A549 (cell line): ENCODE measurements around the gene CARD11. TPM values are rescaled to one million over a fixed set of nuclear protein-coding genes. Genes with fewer than 3 reads are reported as not detected.

Experiments
- ATAC-seq, 2 experiments: fragments of 200-7000 bp in 1 of 2; fragments of >200 bp in 1 of 2; cut with Nextera tagmentation in 1 of 2; cut with Tn5 transposase in 1 of 2; 3 replicates each; pipeline versions ENCODE4 v1.8.0 to v1.9.1; 2018 to 2020; ENCODE audit warnings: mild to moderate bottlenecking in 1 of 2, moderate library complexity in 1 of 2
- CTCF ChIA-PET: fragments of 300-600 bp; sonication (Branson Sonifier 250); formaldehyde crosslinking; extraction: SDS; loops from one replicate; lab custom pipeline; 2021; ENCODE audit warnings: antibody characterized with exemption, inconsistent platforms; lab: Yijun Ruan, JAX
- POLR2A ChIA-PET: fragments of 350-600 bp; formaldehyde crosslinking; extraction: SDS; loops from one replicate; lab custom pipeline; 2021; ENCODE audit warnings: antibody characterized with exemption, inconsistent platforms; lab: Yijun Ruan, JAX
- DNase-seq, 2 experiments: peaks; one replicate each; pipeline versions ENCODE4 v3.0.0 to v3.0.0-alpha.2; 2011 to 2016; ENCODE audit warnings: low read depth in 1 of 2, low spot score in 1 of 2
- FAIRE-seq: peaks from 2 replicates; lab custom pipeline; 2011; peaks lifted over from hg19 to GRCh38; lab: Jason Lieb, UNC
- H3K27ac ChIP-seq, 2 experiments: fragments of >200 bp; sonication (Bioruptor Twin); formaldehyde crosslinking; 3 replicates each; pipeline ENCODE4 v1.5.1; 2016 to 2017
- H3K4me1 ChIP-seq: fragments of >200 bp; sonication (Bioruptor Twin); formaldehyde crosslinking; 3 replicates; pipeline ENCODE4 v1.6.1; 2016
- H3K4me2 ChIP-seq: fragments of >200 bp; sonication (Bioruptor Twin); formaldehyde crosslinking; 3 replicates; pipeline ENCODE4 v1.6.1; 2016
- H3K4me3 ChIP-seq: fragments of >200 bp; sonication (Bioruptor Twin); formaldehyde crosslinking; 3 replicates; pipeline ENCODE4 v1.5.1; 2016
- H3K9me3 ChIP-seq: fragments of >200 bp; sonication (Bioruptor Twin); formaldehyde crosslinking; 3 replicates; pipeline ENCODE4 v1.6.1; 2016
- BHLHE40 ChIP-seq: IDR thresholded peaks from 2 replicates; pipeline ENCODE4 v1.6.1; 2012; ENCODE audit warnings: low read depth, low read length, inconsistent platforms
- CBX2 ChIP-seq: fragments of 200-600 bp; sonication (generic); IDR thresholded peaks from 2 replicates; pipeline ENCODE4 v1.6.1; 2016; ENCODE audit warnings: low read depth, mild to moderate bottlenecking, borderline replicate concordance
- CBX8 ChIP-seq: fragments of 200-600 bp; sonication (generic); IDR thresholded peaks from 2 replicates; pipeline ENCODE4 v1.6.1; 2016
- CHD4 ChIP-seq: fragments of 200-600 bp; sonication (generic); IDR thresholded peaks from 2 replicates; pipeline ENCODE4 v1.6.1; 2016; ENCODE audit warnings: antibody characterized with exemption, mild to moderate bottlenecking, borderline replicate concordance
- EHMT2 ChIP-seq: fragments of 200-600 bp; sonication (generic); IDR thresholded peaks from 2 replicates; pipeline ENCODE4 v1.6.1; 2016; ENCODE audit warnings: antibody characterized with exemption, low read depth, mild to moderate bottlenecking, moderate library complexity
- EP300 ChIP-seq, 2 experiments: fragments of >200 bp; sonication (Bioruptor Twin); formaldehyde crosslinking; IDR thresholded peaks; 2 replicates in 1 of 2; 3 replicates in 1 of 2; pipeline ENCODE4 v1.6.1; 2016 to 2017
- FOSL2 ChIP-seq, 2 experiments: fragments of 450-650 bp in 1 of 2; fragments of >200 bp in 1 of 2; sonication (Bioruptor Twin) in 1 of 2; formaldehyde crosslinking; IDR thresholded peaks; 2 replicates each; pipeline versions ENCODE4 v1.5.0 to v1.6.1; 2016 to 2020; ENCODE audit warnings: mild to moderate bottlenecking in 1 of 2, moderate library complexity in 1 of 2
- FOXS1 ChIP-seq: fragments of 250-450 bp; sonication (Bioruptor Pico); IDR thresholded peaks from 2 replicates; pipeline ENCODE4 v1.5.0; 2020; ENCODE audit warnings: mild to moderate bottlenecking, moderate library complexity
- GATA3 ChIP-seq: IDR thresholded peaks from 2 replicates; pipeline ENCODE4 v1.6.1; 2012; ENCODE audit warnings: borderline replicate concordance
- HEYL ChIP-seq: fragments of 250-450 bp; sonication (Bioruptor Pico); IDR thresholded peaks from 2 replicates; pipeline ENCODE4 v1.8.0; 2021; ENCODE audit warnings: mild to moderate bottlenecking, moderate library complexity
- HOXB13 ChIP-seq: fragments of 250-450 bp; sonication (Bioruptor Pico); IDR thresholded peaks from 2 replicates; pipeline ENCODE4 v1.5.0; 2020; ENCODE audit warnings: low read depth, mild to moderate bottlenecking, moderate library complexity
- JUNB ChIP-seq: fragments of >200 bp; sonication (Bioruptor Twin); formaldehyde crosslinking; IDR thresholded peaks from 2 replicates; pipeline ENCODE4 v1.6.1; 2016
- MAZ ChIP-seq: fragments of 150-350 bp; IDR thresholded peaks from 2 replicates; pipeline ENCODE4 v1.6.1; 2014; ENCODE audit warnings: antibody characterized with exemption, low read depth, low read length, borderline replicate concordance
- MYC ChIP-seq: IDR thresholded peaks from 2 replicates; pipeline ENCODE4 v1.6.1; 2012; ENCODE audit warnings: mild to moderate bottlenecking, inconsistent platforms, low read length, improper control_type of control experiment, borderline replicate concordance
- NPAS2 ChIP-seq: fragments of 250-450 bp; sonication (Bioruptor Pico); IDR thresholded peaks from 2 replicates; pipeline ENCODE4 v1.8.0; 2022; ENCODE audit warnings: mild to moderate bottlenecking, moderate library complexity, borderline replicate concordance
- NR3C1 ChIP-seq: fragments of >200 bp; sonication (Bioruptor Twin); formaldehyde crosslinking; IDR thresholded peaks from 3 replicates; pipeline ENCODE4 v1.6.1; 2017
- POLR2A ChIP-seq: IDR thresholded peaks from 2 replicates; pipeline ENCODE4 v1.6.1; 2012; ENCODE audit warnings: mild to moderate bottlenecking, low read length
- POLR2AphosphoS2 ChIP-seq: conservative IDR thresholded peaks from 2 replicates; pipeline ENCODE4 v1.6.1; 2012; ENCODE audit warnings: low read length, improper control_type of control experiment, inconsistent platforms
- RARB ChIP-seq: fragments of 250-450 bp; sonication (Bioruptor Pico); IDR thresholded peaks from 2 replicates; pipeline ENCODE4 v1.8.0; 2021; ENCODE audit warnings: mild to moderate bottlenecking, moderate library complexity
- RFX5 ChIP-seq: fragments of 450-650 bp; IDR thresholded peaks from 2 replicates; pipeline ENCODE4 v1.7.1; 2014; ENCODE audit warnings: antibody characterized with exemption, mild to moderate bottlenecking, moderate library complexity
- SMC3 ChIP-seq: fragments of >200 bp; sonication (Bioruptor Twin); formaldehyde crosslinking; IDR thresholded peaks from 3 replicates; pipeline ENCODE4 v1.6.1; 2018; ENCODE audit warnings: inconsistent platforms
- SREBF2 ChIP-seq: fragments of 450-650 bp; IDR thresholded peaks from 2 replicates; pipeline ENCODE4 v1.6.1; 2014; ENCODE audit warnings: mild to moderate bottlenecking, moderate library complexity
- WGBS: methylation state at CpG from one replicate; pipeline ENCODE4 v1.1.6; 2017; ENCODE audit errors: missing lambda C conversion rate; 5-methylcytosine and 5-hydroxymethylcytosine counted together
- polyA plus RNA-seq, 4 experiments: library from polyadenylated mRNA; depleted of rRNA in 3 of 4; stranded (reverse); fragments of >200 nt; fragmentation: RNase III in 1 of 4; extraction: RNeasy Plus Mini Kit Qiagen cat#74134 plus additional on column Dnase treatment in 1 of 4; gene quantifications; 2 replicates in 3 of 4; 3 replicates in 1 of 4; pipeline ENCODE4 v1.2.3, GENCODE V29; 2011 to 2017
- TF ChIP-seq, protein P1 (sequence below): fragments of 150-350 bp; IDR thresholded peaks from 2 replicates; pipeline ENCODE4 v1.6.1; 2014; ENCODE audit warnings: low read depth, mild to moderate bottlenecking, low read length
- TF ChIP-seq, protein P2 (sequence below): IDR thresholded peaks from 2 replicates; pipeline ENCODE4 v1.6.1; 2012
- TF ChIP-seq, protein P3 (sequence below): fragments of 200-600 bp; sonication (generic); IDR thresholded peaks from 2 replicates; pipeline ENCODE4 v1.6.1; 2016; ENCODE audit warnings: antibody characterized with exemption, mild to moderate bottlenecking, moderate library complexity
- TF ChIP-seq, protein P4 (sequence below): IDR thresholded peaks from 2 replicates; pipeline ENCODE4 v1.6.1; 2012
- TF ChIP-seq, protein P5 (sequence below): IDR thresholded peaks from 2 replicates; pipeline ENCODE4 v1.6.1; 2012; ENCODE audit warnings: low read depth, borderline replicate concordance

CARD11 gene
- polyA plus RNA-seq, 2 of the 4 experiments (the other 2 are of a cell fraction) = 0.48 to 1.1 TPM

DNA sequence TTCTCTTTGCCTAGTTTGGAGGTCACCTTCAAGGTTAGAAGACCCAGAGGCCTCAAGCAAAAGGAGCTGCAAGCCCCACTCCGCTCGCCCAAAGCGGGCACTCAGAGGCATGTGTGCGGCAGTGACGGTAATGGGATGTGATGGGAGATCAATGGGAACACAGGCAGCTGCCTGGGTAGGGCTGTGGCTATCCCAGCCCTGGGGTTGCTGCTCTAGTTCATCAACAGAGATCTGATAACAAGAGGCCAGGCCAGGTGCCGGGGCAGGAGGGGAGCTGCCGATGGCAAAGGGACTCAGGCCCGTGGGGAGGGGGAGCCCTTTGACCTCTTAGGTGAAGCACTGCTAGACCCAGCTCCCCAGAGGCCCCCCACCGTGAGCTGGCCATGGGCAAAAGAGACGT, 147.5 kb downstream of the CARD11 start:
- DNase-seq (no peak), FAIRE-seq (no peak), ATAC-seq (no peak)
- TF ChIP-seq, protein P1, sequence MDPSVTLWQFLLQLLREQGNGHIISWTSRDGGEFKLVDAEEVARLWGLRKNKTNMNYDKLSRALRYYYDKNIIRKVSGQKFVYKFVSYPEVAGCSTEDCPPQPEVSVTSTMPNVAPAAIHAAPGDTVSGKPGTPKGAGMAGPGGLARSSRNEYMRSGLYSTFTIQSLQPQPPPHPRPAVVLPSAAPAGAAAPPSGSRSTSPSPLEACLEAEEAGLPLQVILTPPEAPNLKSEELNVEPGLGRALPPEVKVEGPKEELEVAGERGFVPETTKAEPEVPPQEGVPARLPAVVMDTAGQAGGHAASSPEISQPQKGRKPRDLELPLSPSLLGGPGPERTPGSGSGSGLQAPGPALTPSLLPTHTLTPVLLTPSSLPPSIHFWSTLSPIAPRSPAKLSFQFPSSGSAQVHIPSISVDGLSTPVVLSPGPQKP = no peak
- TF ChIP-seq RFX5 (no peak), SMC3 (no peak), NR3C1 (no peak), MAZ (no peak), MYC (no peak), HOXB13 (no peak), BHLHE40 (no peak), RARB (no peak), JUNB (no peak), FOSL2 (IDR thresholded peaks at IDR 0.05) (no peak), FOSL2 (CRISPR knock-in tag; IDR thresholded peaks at IDR 0.05) (no peak), CHD4 (no peak), GATA3 (no peak), FOXS1 (CRISPR knock-in tag) (no peak), EP300 (IDR thresholded peaks at IDR 0.05) (no peak), POLR2AphosphoS2 (no peak)
- TF ChIP-seq, protein P2, sequence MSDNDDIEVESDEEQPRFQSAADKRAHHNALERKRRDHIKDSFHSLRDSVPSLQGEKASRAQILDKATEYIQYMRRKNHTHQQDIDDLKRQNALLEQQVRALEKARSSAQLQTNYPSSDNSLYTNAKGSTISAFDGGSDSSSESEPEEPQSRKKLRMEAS = no peak
- TF ChIP-seq, protein P3, sequence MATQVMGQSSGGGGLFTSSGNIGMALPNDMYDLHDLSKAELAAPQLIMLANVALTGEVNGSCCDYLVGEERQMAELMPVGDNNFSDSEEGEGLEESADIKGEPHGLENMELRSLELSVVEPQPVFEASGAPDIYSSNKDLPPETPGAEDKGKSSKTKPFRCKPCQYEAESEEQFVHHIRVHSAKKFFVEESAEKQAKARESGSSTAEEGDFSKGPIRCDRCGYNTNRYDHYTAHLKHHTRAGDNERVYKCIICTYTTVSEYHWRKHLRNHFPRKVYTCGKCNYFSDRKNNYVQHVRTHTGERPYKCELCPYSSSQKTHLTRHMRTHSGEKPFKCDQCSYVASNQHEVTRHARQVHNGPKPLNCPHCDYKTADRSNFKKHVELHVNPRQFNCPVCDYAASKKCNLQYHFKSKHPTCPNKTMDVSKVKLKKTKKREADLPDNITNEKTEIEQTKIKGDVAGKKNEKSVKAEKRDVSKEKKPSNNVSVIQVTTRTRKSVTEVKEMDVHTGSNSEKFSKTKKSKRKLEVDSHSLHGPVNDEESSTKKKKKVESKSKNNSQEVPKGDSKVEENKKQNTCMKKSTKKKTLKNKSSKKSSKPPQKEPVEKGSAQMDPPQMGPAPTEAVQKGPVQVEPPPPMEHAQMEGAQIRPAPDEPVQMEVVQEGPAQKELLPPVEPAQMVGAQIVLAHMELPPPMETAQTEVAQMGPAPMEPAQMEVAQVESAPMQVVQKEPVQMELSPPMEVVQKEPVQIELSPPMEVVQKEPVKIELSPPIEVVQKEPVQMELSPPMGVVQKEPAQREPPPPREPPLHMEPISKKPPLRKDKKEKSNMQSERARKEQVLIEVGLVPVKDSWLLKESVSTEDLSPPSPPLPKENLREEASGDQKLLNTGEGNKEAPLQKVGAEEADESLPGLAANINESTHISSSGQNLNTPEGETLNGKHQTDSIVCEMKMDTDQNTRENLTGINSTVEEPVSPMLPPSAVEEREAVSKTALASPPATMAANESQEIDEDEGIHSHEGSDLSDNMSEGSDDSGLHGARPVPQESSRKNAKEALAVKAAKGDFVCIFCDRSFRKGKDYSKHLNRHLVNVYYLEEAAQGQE = no peak
- TF ChIP-seq, protein P4, sequence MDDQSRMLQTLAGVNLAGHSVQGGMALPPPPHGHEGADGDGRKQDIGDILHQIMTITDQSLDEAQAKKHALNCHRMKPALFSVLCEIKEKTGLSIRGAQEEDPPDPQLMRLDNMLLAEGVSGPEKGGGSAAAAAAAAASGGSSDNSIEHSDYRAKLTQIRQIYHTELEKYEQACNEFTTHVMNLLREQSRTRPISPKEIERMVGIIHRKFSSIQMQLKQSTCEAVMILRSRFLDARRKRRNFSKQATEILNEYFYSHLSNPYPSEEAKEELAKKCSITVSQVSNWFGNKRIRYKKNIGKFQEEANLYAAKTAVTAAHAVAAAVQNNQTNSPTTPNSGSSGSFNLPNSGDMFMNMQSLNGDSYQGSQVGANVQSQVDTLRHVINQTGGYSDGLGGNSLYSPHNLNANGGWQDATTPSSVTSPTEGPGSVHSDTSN = no peak
- Histone ChIP-seq H3K4me2 (no peak overlapping the region), H3K9me3 (no peaks in the 10 kb centered on the region), H3K27ac (no peak overlapping the region), H3K4me3 (no peak overlapping the region), H3K4me1 (no peaks in the 10 kb centered on the region; the same call in 2 of the 3 replicates)
- WGBS = 79% methylated on average over 10 of the region's 10 CpGs
- ChIA-PET POLR2A (no interaction called here), CTCF (no interaction called here)

DNA sequence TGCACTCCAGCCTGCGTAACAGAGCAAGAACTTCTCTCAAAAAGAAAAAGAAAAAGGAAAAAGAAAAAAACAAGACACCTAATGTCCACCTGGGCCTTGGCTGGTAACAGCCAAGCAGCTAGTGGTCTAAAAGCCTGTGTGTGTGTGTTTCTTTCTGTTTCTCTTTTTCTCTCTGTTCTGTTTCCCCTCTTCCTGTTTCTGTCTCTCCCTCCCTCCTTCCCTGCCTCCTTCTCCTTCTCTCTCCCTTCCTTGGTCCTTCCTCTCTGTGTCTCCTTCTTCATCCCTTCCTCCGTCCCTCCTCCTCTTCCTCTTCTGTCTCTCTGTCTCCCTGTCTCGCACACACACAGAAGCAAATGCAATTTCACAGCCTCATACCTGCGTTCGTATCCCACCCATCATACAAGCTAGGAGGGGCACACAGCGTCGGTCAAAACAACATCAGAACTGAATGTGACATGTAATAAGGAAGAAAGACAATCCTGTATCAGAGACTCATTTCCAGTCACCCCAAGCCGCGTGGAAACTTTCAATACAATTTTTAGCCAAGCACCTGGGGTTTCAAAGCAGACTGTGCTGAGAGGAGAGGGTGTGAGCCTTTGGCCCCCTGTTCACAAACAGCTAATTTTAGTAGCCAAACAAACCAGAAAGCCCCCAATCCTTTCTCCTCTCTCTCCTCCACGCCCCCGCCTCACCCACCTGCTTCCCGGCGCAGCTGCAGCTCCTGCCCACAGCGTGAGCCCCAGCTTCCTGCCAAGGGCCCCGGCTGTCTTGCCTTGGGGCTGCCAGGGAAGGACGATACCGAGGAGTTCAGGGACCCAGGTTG, 149.3 kb downstream of the CARD11 start:
- Histone ChIP-seq H3K4me1 (no peaks in the 10 kb centered on the region; the same call in 2 of the 3 replicates), H3K4me3 (no peak overlapping the region), H3K27ac (no peak overlapping the region), H3K4me2 (no peak overlapping the region), H3K9me3 (no peaks in the 10 kb centered on the region)
- no peak for DNase-seq
- TF ChIP-seq CBX8 = no peak
- TF ChIP-seq CHD4 = no peak
- TF ChIP-seq, protein P5, sequence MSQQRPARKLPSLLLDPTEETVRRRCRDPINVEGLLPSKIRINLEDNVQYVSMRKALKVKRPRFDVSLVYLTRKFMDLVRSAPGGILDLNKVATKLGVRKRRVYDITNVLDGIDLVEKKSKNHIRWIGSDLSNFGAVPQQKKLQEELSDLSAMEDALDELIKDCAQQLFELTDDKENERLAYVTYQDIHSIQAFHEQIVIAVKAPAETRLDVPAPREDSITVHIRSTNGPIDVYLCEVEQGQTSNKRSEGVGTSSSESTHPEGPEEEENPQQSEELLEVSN = no peak
- TF ChIP-seq CBX2 = no peak
- TF ChIP-seq EHMT2 = no peak
- TF ChIP-seq SREBF2 = no peak
- no peak for TF ChIP-seq POLR2A
- TF ChIP-seq HEYL (CRISPR knock-in tag) = no peak
- no peak for TF ChIP-seq NPAS2 (CRISPR knock-in tag)
- peak in 1 of 2 experiments; percentile 35; a peak in 3 of 6 replicates for ATAC-seq
- POLR2A ChIA-PET = no interaction called here
- FAIRE-seq = no peak
- CTCF ChIA-PET = interaction anchor here (0.6 to 3.1 kb wide), 5 partner anchors 9 to 148 kb away, joined by 3 to 15 read pairs (median 3); no protein-coding TSS in a partner anchor
- WGBS = 76% methylated on average over 17 of the region's 17 CpGs
